Mesenchymal stem cell (in vitro differentiated cells and primary cell): ENCODE data around the gene COL4A1.

Experiments used
- DNase-seq: peaks from one replicate; pipeline ENCODE4 v3.0.0-alpha.2; 2013
- H2AFZ ChIP-seq: one replicate; pipeline ENCODE4 v1.6.1; 2013; ENCODE audit warnings: low read depth, mild to moderate bottlenecking, control low read depth, inconsistent platforms, low read length, moderate library complexity
- H2AK5ac ChIP-seq: 2 replicates; pipeline ENCODE4 v1.6.1; 2013; ENCODE audit warnings: low read length, moderate library complexity, mild to moderate bottlenecking, inconsistent platforms; ENCODE audit not compliant: severe bottlenecking
- H2BK120ac ChIP-seq: one replicate; pipeline ENCODE4 v1.6.1; 2013; ENCODE audit warnings: low read depth, mild to moderate bottlenecking, inconsistent platforms, low read length, moderate library complexity
- H2BK12ac ChIP-seq, 2 experiments: one replicate each; pipeline ENCODE4 v1.6.1; 2013; ENCODE audit warnings: inconsistent platforms in 2 of 2, low read length in 2 of 2, mild to moderate bottlenecking in 2 of 2, moderate library complexity in 2 of 2, control low read depth in 1 of 2
- H2BK15ac ChIP-seq: one replicate; pipeline ENCODE4 v1.6.1; 2013; ENCODE audit warnings: mild to moderate bottlenecking, low read depth, inconsistent platforms; ENCODE audit not compliant: poor library complexity, severe bottlenecking
- H2BK5ac ChIP-seq: 2 replicates; pipeline ENCODE4 v1.6.1; 2013; ENCODE audit warnings: low read depth, mild to moderate bottlenecking, low read length, control low read depth, inconsistent platforms; ENCODE audit not compliant: poor library complexity, severe bottlenecking
- H3K14ac ChIP-seq, 2 experiments: one replicate each; pipeline ENCODE4 v1.6.1; 2013; ENCODE audit warnings: inconsistent platforms in 2 of 2, low read length in 2 of 2, control low read depth in 1 of 2, mild to moderate bottlenecking in 1 of 2, moderate library complexity in 1 of 2
- H3K18ac ChIP-seq, 2 experiments: one replicate each; pipeline ENCODE4 v1.6.1; 2013; ENCODE audit warnings: inconsistent platforms in 2 of 2, low read length in 2 of 2, control low read depth in 1 of 2, low read depth in 1 of 2, mild to moderate bottlenecking in 1 of 2
- H3K23ac ChIP-seq, 2 experiments: one replicate each; pipeline ENCODE4 v1.6.1; 2013; ENCODE audit warnings: inconsistent platforms in 2 of 2, low read length in 2 of 2, mild to moderate bottlenecking in 2 of 2, moderate library complexity in 2 of 2, control low read depth in 1 of 2
- H3K27ac ChIP-seq: 2 replicates; pipeline ENCODE4 v1.5.1; 2013; ENCODE audit warnings: mild to moderate bottlenecking, moderate library complexity, low read length, control low read depth, inconsistent platforms; ENCODE audit not compliant: poor library complexity, severe bottlenecking
- H3K27me3 ChIP-seq, 2 experiments: 2 replicates each; pipeline versions ENCODE4 v1.6.1 to v1.7.0; 2013; ENCODE audit warnings: low read length in 2 of 2, mild to moderate bottlenecking in 2 of 2, moderate library complexity in 2 of 2, control low read depth in 1 of 2, inconsistent platforms in 1 of 2; ENCODE audit not compliant: control insufficient read depth in 1 of 2, insufficient read depth in 1 of 2
- H3K36me3 ChIP-seq, 2 experiments: 2 replicates each; pipeline versions ENCODE4 v1.6.1 to v1.7.0; 2013; ENCODE audit warnings: low read length in 2 of 2, control low read depth in 1 of 2, inconsistent platforms in 1 of 2, low read depth in 1 of 2, mild to moderate bottlenecking in 1 of 2; ENCODE audit not compliant: insufficient read depth in 2 of 2, control insufficient read depth in 1 of 2
- H3K4ac ChIP-seq, 2 experiments: one replicate each; pipeline ENCODE4 v1.6.1; 2013; ENCODE audit warnings: inconsistent platforms in 2 of 2, low read length in 2 of 2, mild to moderate bottlenecking in 2 of 2, moderate library complexity in 2 of 2, control low read depth in 1 of 2, low read depth in 1 of 2
- H3K4me1 ChIP-seq: 2 replicates; pipeline ENCODE4 v1.6.1; 2013; ENCODE audit warnings: low read depth, low read length, control low read depth; ENCODE audit not compliant: control insufficient read depth, insufficient read depth
- H3K4me2 ChIP-seq: 2 replicates; pipeline ENCODE4 v1.6.1; 2013; ENCODE audit warnings: low read length, mild to moderate bottlenecking, inconsistent platforms; ENCODE audit not compliant: poor library complexity, severe bottlenecking
- H3K4me3 ChIP-seq, 2 experiments: 2 replicates each; pipeline versions ENCODE4 v1.5.1 to v1.7.0; 2013; ENCODE audit warnings: low read length in 2 of 2, mild to moderate bottlenecking in 2 of 2, control low read depth in 1 of 2, low read depth in 1 of 2; ENCODE audit not compliant: insufficient read depth in 1 of 2
- H3K79me1 ChIP-seq: replicated peaks from 2 replicates; pipeline ENCODE4 v1.6.1; 2013; ENCODE audit warnings: mild to moderate bottlenecking, control low read depth, low read length, inconsistent platforms; ENCODE audit not compliant: poor library complexity, severe bottlenecking
- H3K9ac ChIP-seq: 2 replicates; pipeline ENCODE4 v1.7.0; 2013; ENCODE audit warnings: mild to moderate bottlenecking, low read length, moderate library complexity
- H3K9me3 ChIP-seq: 2 replicates; pipeline ENCODE4 v1.7.0; 2013; ENCODE audit warnings: mild to moderate bottlenecking, low read length; ENCODE audit not compliant: control insufficient read depth
- H4K8ac ChIP-seq: one replicate; pipeline ENCODE4 v1.6.1; 2013; ENCODE audit warnings: inconsistent platforms, mild to moderate bottlenecking, low read length, moderate library complexity
- H4K91ac ChIP-seq: one replicate; pipeline ENCODE4 v1.6.1; 2013; ENCODE audit warnings: mild to moderate bottlenecking, low read length, inconsistent platforms
- WGBS: methylation state at CpG from one replicate; pipeline ENCODE4 v1.1.7; 2013; ENCODE audit warnings: mixed read lengths; 5-methylcytosine and 5-hydroxymethylcytosine counted together

The COL4A1 gene

DNA sequence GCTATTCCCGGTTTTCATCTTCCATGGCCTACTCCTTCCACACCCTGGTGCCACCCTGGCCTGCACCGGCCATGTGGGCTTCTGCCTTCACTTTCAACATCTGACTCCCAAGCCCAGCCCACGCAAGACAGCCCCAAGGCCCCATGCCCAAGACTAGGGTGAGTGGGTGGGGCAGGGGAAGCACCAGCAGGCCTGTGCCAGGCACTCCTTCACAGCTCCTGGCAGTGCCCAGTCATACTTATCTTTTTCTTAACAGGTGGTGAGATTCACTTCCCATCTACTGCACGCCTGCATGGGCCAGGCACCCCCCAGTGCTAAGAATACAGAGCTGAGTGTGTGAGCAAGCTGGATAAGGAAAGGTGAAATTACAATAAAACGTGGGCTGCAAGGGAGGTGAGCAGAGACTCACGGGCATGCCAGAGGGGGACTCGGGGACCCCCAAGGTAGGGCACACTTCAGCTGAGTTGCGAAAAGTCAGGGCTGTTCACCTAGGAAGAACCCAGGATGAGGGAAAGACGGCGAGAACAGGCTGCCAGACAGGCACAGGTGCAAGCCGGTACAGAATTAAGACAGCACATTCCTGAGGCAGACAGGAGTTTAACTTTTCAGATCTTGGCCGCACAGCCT lies 55.7 kb downstream of the COL4A1 start:
- Histone ChIP-seq H3K27ac (no peak overlapping the region), H3K79me1 (peaks cover 6% of the 10 kb centered on the region), H2AFZ (no peak overlapping the region), H3K4me2 (no peak overlapping the region), H4K91ac (peak overlapping the region; percentile 93), H3K9ac (no peak overlapping the region), H3K27me3 (no peaks in the 10 kb centered on the region), H2BK12ac (peak overlapping the region; percentile 25 to 54), H4K8ac (peak overlapping the region; percentile 21), H2BK15ac (no peak overlapping the region), H3K4ac (peak overlapping the region in 1 of 2 experiments; percentile 72), H3K14ac (no peak overlapping the region), H3K36me3 (peaks cover 0 to 34% of the 10 kb centered on the region in 2 experiments), H3K4me1 (peaks cover 33% of the 10 kb centered on the region), H2AK5ac (no peak overlapping the region), H3K23ac (no peak overlapping the region), H2BK120ac (peak overlapping the region; percentile 30), H3K18ac (peak overlapping the region; percentile 0 to 77), H3K9me3 (no peaks in the 10 kb centered on the region), H2BK5ac (no peak overlapping the region), H3K4me3 (no peak overlapping the region)
- DNase-seq = no peak
- WGBS = 91% methylated on average over 12 of the region's 12 CpGs

DNA sequence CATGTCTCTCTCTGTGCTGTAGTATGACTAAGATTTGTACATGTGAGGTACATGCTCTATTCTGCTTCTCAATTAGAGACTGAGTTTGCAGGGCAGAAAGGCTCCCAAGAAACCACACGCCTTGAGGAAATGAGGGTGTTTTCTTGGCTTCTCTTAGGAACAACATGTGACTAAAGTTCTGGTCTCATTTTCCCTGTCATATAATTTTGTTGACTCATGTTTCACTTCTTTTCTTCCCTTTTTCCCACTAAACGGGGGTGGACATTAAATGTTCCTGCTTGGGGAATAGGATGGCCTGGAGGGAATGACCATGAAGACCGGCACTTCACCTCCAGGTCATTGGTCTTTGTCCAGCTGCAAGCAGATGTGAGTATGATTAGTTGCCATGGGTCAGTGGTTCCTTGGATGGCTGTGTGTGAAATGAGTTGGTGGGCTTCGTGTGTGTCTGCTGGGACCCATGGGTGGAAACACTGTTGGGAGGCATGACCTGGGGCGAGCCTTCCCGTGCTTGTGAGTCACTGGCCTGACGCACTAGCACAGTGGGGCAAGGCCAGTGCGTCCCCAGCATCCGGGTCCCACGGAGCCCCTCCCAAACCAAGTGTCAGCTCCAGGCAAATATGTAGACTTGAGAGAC lies 56.6 kb downstream of the COL4A1 start:
- peak overlapping the region; percentile 31 to 52 for H3K18ac ChIP-seq
- 38% methylated on average over 10 of the region's 10 CpGs for WGBS
- H3K27me3 ChIP-seq = no peaks in the 10 kb centered on the region
- H3K9ac ChIP-seq = peak overlapping the region; percentile 77
- peak overlapping the region; percentile 51 for H2BK120ac ChIP-seq
- H3K4me2 ChIP-seq = no peak overlapping the region
- peak overlapping the region; percentile 27 for H3K27ac ChIP-seq
- H3K4me1 ChIP-seq = peaks cover 34% of the 10 kb centered on the region
- H4K8ac ChIP-seq = peak overlapping the region; percentile 21
- peak; percentile 87 for DNase-seq
- peak overlapping the region; percentile 79 to 85 for H2BK12ac ChIP-seq
- no peak overlapping the region for H2AFZ ChIP-seq
- H2BK5ac ChIP-seq = no peak overlapping the region
- peak overlapping the region in 1 of 2 experiments; percentile 28 for H3K4me3 ChIP-seq
- H3K23ac ChIP-seq = no peak overlapping the region
- peak overlapping the region in 1 of 2 experiments; percentile 68 for H3K14ac ChIP-seq
- H3K79me1 ChIP-seq = peaks cover 4% of the 10 kb centered on the region
- no peak overlapping the region for H2BK15ac ChIP-seq
- H3K9me3 ChIP-seq = no peaks in the 10 kb centered on the region
- peak overlapping the region; percentile 86 for H4K91ac ChIP-seq
- H3K36me3 ChIP-seq = peaks cover 0 to 32% of the 10 kb centered on the region in 2 experiments
- peak overlapping the region; percentile 8 for H2AK5ac ChIP-seq
- H3K4ac ChIP-seq = peak overlapping the region; percentile 39 to 71

DNA sequence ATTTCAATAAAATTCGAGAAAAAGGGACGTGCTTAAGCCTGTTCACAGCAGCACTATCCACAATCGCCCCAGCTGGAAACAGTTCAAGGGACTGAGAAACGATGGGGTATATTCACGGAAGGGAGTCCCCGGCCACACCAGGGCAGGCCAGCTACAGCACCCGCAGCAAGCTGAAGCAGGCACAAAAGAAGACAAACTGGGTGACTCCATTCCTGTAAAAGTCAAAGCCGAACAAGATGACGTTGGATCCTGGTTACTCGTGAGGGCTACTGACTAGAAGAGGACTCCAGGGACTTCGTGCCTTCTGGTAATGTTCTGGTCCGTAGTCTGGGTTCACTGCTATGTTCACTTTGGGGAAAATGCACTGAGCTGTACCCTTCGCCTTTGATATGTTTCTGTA lies 57.6 kb downstream of the COL4A1 start:
- no peaks in the 10 kb centered on the region for H3K27me3 ChIP-seq
- no peak overlapping the region for H2AFZ ChIP-seq
- peak overlapping the region; percentile 77 for H3K9ac ChIP-seq
- 93% methylated on average over 12 of the region's 13 CpGs for WGBS
- peak overlapping the region; percentile 82 for H2AK5ac ChIP-seq
- no peak overlapping the region for H3K23ac ChIP-seq
- H4K8ac ChIP-seq = peak overlapping the region; percentile 1
- no peak overlapping the region for H3K4me2 ChIP-seq
- H3K79me1 ChIP-seq = peaks cover 10% of the 10 kb centered on the region
- DNase-seq = no peak
- peak overlapping the region in 1 of 2 experiments; percentile 87 for H3K14ac ChIP-seq
- H2BK15ac ChIP-seq = peak overlapping the region; percentile 15
- peak overlapping the region; percentile 88 to 96 for H2BK12ac ChIP-seq
- peak overlapping the region; percentile 88 for H2BK120ac ChIP-seq
- peaks cover 38% of the 10 kb centered on the region for H3K4me1 ChIP-seq
- peak overlapping the region; percentile 75 to 99 for H3K18ac ChIP-seq
- H3K9me3 ChIP-seq = no peaks in the 10 kb centered on the region
- H3K4ac ChIP-seq = peak overlapping the region in 1 of 2 experiments; percentile 90
- H4K91ac ChIP-seq = peak overlapping the region; percentile 29
- H3K36me3 ChIP-seq = peaks cover 0 to 35% of the 10 kb centered on the region in 2 experiments
- H3K27ac ChIP-seq = no peak overlapping the region
- H2BK5ac ChIP-seq = no peak overlapping the region
- no peak overlapping the region for H3K4me3 ChIP-seq

DNA sequence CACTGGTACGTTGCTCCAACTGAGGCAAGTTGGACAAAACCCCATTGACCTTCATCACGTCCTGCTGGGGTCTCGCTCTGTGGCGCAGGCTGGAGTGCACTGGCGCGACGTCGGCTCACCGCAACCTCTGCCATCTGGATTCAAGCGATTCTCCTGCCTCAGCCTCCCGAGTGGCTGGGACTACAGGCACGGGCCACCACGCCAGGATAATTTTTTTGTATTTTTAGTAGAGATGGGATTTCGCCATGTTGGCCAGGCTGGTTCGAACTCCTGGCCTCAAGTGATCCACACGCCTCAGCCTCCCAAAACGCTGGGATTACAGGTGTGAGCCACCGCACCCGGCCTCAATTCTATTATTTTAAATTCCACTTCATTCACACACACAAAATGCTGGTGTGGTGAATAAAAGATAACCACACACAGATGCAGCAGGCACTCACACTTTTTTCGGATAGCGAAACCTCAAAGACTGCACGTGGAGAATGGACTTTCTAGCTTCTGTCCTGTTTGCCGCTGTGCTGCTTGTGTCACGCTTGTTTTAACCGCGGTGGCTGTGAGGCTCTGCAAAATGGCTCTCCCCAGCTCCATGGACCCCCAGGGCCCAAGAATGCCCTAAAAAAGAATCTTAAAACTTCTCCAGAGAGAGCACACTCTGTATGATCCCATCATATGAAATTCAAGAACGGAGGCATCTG lies 58.4 kb downstream of the COL4A1 start:
- Histone ChIP-seq H2BK15ac (peak overlapping the region; percentile 75), H3K36me3 (peaks cover 0 to 35% of the 10 kb centered on the region in 2 experiments), H3K79me1 (peaks cover 11% of the 10 kb centered on the region), H3K4me3 (no peak overlapping the region), H3K4me1 (peaks cover 33% of the 10 kb centered on the region), H4K8ac (peak overlapping the region; percentile 100), H2BK5ac (no peak overlapping the region), H3K23ac (no peak overlapping the region), H3K27ac (peak overlapping the region; percentile 85), H2AK5ac (peak overlapping the region; percentile 77), H3K4ac (peak overlapping the region; percentile 6 to 100), H2BK120ac (peak overlapping the region; percentile 88), H3K4me2 (no peak overlapping the region), H3K9me3 (no peaks in the 10 kb centered on the region), H2BK12ac (peak overlapping the region; percentile 32 to 77), H3K18ac (peak overlapping the region; percentile 91 to 99), H3K9ac (peak overlapping the region; percentile 22), H3K27me3 (no peaks in the 10 kb centered on the region), H2AFZ (no peak overlapping the region), H3K14ac (peak overlapping the region in 1 of 2 experiments; percentile 0), H4K91ac (peak overlapping the region; percentile 100)
- 96% methylated on average over 27 of the region's 27 CpGs for WGBS
- DNase-seq = no peak
